Mammary epithelial cell (primary cell): ENCODE data around the gene NBEAL1.
A peak's percentile ranks its signal among the peaks of the same experiment; 100 is the strongest.

Experiments
- EZH2 ChIP-seq: IDR thresholded peaks from 2 replicates; pipeline ENCODE4 v1.6.1; 2012; ENCODE audit warnings: low read length, inconsistent platforms, borderline replicate concordance
- TF ChIP-seq, protein P1 (sequence below), 2 donors: IDR thresholded peaks in 1 of 2; conservative IDR thresholded peaks in 1 of 2; 2 replicates each; pipeline ENCODE4 v1.5.1; 2011 to 2012; ENCODE audit warnings: inconsistent platforms in 2 of 2, low read length in 2 of 2, mild to moderate bottlenecking in 2 of 2, control low read depth in 1 of 2, low read depth in 1 of 2; ENCODE audit not compliant: insufficient read depth in 1 of 2; ENCODE audit errors: extremely low read depth in 1 of 2

DNA sequence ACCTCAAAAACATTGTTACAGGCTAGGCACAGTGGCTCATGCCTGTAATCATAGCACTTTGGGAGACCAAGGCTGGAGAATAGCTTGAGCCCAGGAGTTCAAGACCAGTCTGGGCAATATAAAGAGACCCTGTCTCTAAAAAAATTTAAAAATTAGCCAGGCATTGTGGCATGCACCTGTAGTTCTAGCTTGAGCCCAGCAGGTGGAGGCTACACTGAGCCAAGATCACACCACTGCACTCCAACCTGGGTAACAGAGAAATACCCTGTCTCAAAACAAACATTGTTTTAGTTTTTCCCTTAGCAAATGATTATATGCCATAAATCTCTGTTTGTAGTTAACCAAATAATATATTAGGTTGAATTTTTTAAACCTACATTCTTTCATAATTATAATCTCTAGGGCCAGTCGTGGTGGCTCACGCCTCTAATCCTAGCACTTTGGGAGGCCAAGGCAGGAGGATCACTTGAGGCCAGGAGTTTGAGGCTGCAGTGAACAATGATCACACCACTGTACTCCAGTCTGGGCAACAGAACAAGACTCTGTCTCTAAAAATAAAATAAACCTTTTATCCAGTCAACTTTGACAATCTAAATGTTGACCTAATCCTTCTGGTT is 210.9 kb downstream of the NBEAL1 start:
- TF ChIP-seq, protein P1, sequence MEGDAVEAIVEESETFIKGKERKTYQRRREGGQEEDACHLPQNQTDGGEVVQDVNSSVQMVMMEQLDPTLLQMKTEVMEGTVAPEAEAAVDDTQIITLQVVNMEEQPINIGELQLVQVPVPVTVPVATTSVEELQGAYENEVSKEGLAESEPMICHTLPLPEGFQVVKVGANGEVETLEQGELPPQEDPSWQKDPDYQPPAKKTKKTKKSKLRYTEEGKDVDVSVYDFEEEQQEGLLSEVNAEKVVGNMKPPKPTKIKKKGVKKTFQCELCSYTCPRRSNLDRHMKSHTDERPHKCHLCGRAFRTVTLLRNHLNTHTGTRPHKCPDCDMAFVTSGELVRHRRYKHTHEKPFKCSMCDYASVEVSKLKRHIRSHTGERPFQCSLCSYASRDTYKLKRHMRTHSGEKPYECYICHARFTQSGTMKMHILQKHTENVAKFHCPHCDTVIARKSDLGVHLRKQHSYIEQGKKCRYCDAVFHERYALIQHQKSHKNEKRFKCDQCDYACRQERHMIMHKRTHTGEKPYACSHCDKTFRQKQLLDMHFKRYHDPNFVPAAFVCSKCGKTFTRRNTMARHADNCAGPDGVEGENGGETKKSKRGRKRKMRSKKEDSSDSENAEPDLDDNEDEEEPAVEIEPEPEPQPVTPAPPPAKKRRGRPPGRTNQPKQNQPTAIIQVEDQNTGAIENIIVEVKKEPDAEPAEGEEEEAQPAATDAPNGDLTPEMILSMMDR (conservative IDR thresholded peaks at IDR 0.05 in 1 of 2, IDR thresholded peaks at IDR 0.05 in 1 of 2; ENCODE audit: extremely low read depth in 1 of 2, insufficient read depth in 1 of 2, low read depth in 1 of 2, low read length in 2 of 2), result peak; percentile 62 to 72
- TF ChIP-seq EZH2, result no peak
